Fibroblast of upper back skin (primary cell): ENCODE results near the gene CUX1.
"Not testable (repeated sequence)": the region's sequence is repeated elsewhere in the genome, so short reads cannot be mapped to it uniquely, and the experiment has no call there.

Source experiments
- DNase-seq: peaks from one replicate; pipeline ENCODE4 v3.0.0-alpha.2; 2013

Gene CUX1

GRCh38 chr7:102302025-102302424 lies 484.6 kb downstream of the CUX1 start:
- no peak for DNase-seq

GRCh38 chr7:102303669-102304422 lies 486.4 kb downstream of the CUX1 start:
- no peak for DNase-seq

GRCh38 chr7:102304668-102305067 lies 487.2 kb downstream of the CUX1 start:
- no peak for DNase-seq

- no peak for DNase-seq
Measured at GRCh38 chr7:102305414-102306268, 488.2 kb downstream of the CUX1 start.

GRCh38 chr7:102306916-102307677 lies 489.7 kb downstream of the CUX1 start:
- peak; percentile 32 for DNase-seq

GRCh38 chr7:102310414-102310815 lies 493.0 kb downstream of the CUX1 start:
- no peak for DNase-seq

GRCh38 chr7:102312317-102312716 lies 494.9 kb downstream of the CUX1 start:
- DNase-seq = no peak

- DNase-seq = no peak
Measured at GRCh38 chr7:102313997-102314780, 496.8 kb downstream of the CUX1 start.

GRCh38 chr7:102317231-102318059 lies 500.0 kb downstream of the CUX1 start:
- no peak for DNase-seq

GRCh38 chr7:102318482-102318971 lies 501.1 kb downstream of the CUX1 start:
- no peak for DNase-seq

GRCh38 chr7:102319671-102320070 lies 502.2 kb downstream of the CUX1 start:
- DNase-seq = no peak

GRCh38 chr7:102320181-102320580 lies 502.8 kb downstream of the CUX1 start:
- no peak for DNase-seq

- no peak for DNase-seq
Measured at GRCh38 chr7:102320601-102321350, 503.4 kb downstream of the CUX1 start.

- DNase-seq = no peak
Measured at GRCh38 chr7:102321351-102322201, 504.1 kb downstream of the CUX1 start.

GRCh38 chr7:102322202-102322715 lies 504.8 kb downstream of the CUX1 start:
- DNase-seq = no peak

GRCh38 chr7:102323914-102324195 lies 506.4 kb downstream of the CUX1 start:
- no peak for DNase-seq

GRCh38 chr7:102325106-102325505 lies 507.7 kb downstream of the CUX1 start:
- DNase-seq = not testable (repeated sequence)

- no peak for DNase-seq
Measured at GRCh38 chr7:102326157-102326889, 508.9 kb downstream of the CUX1 start.

GRCh38 chr7:102327183-102327582 lies 509.8 kb downstream of the CUX1 start:
- DNase-seq = not testable (repeated sequence)
